Smooth muscle cell (in vitro differentiated cells): Measurements from ENCODE around the gene FAU. TPM values are rescaled to one million over a fixed set of nuclear protein-coding genes. Genes with fewer than 3 reads are reported as not detected.
A peak's percentile ranks its signal among the peaks of the same experiment; 100 is the strongest.

Experiments
- DNase-seq: peaks from one replicate; lab custom pipeline; 2025; ENCODE audit not compliant: unreplicated experiment; lab: John Stamatoyannopoulos, UW
- H2AFZ ChIP-seq: fragments of 200-600 bp; sonication (generic); 2 replicates; pipeline ENCODE4 v1.6.0; 2016; ENCODE audit warnings: antibody characterized with exemption, low read depth, mild to moderate bottlenecking
- H3F3A ChIP-seq: fragments of 200-600 bp; sonication (generic); 2 replicates; pipeline ENCODE4 v1.6.0; 2017; ENCODE audit warnings: antibody characterized with exemption, low read depth
- H3K27ac ChIP-seq: fragments of 200-600 bp; sonication (generic); 2 replicates; pipeline ENCODE4 v1.5.1; 2016; ENCODE audit warnings: low read depth, mild to moderate bottlenecking
- H3K27me3 ChIP-seq: fragments of 200-600 bp; sonication (generic); 2 replicates; pipeline ENCODE4 v1.6.1; 2016; ENCODE audit warnings: low read depth, mild to moderate bottlenecking
- H3K36me3 ChIP-seq: fragments of 200-600 bp; sonication (generic); 2 replicates; pipeline ENCODE4 v1.5.1; 2016; ENCODE audit warnings: low read depth
- H3K4me1 ChIP-seq: fragments of 200-600 bp; sonication (generic); 2 replicates; pipeline ENCODE4 v1.5.1; 2016; ENCODE audit warnings: low read depth
- H3K4me2 ChIP-seq: fragments of 200-600 bp; sonication (generic); 2 replicates; pipeline ENCODE4 v1.6.0; 2016; ENCODE audit warnings: mild to moderate bottlenecking
- H3K4me3 ChIP-seq: fragments of 200-600 bp; sonication (generic); 2 replicates; pipeline ENCODE4 v1.5.1; 2016; ENCODE audit warnings: mild to moderate bottlenecking
- H3K79me2 ChIP-seq: fragments of 200-600 bp; sonication (generic); 2 replicates; pipeline ENCODE4 v1.6.0; 2016; ENCODE audit warnings: low read depth, mild to moderate bottlenecking
- H3K9ac ChIP-seq: fragments of 200-600 bp; sonication (generic); 2 replicates; pipeline ENCODE4 v1.6.0; 2016; ENCODE audit warnings: low read depth
- H3K9me3 ChIP-seq: fragments of 200-600 bp; sonication (generic); replicated peaks from 2 replicates; pipeline ENCODE4 v1.5.1; 2016; ENCODE audit warnings: low read depth
- H4K20me1 ChIP-seq: fragments of 200-600 bp; sonication (generic); 2 replicates; pipeline ENCODE4 v1.6.0; 2016; ENCODE audit warnings: low read depth
- WGBS: methylation state at CpG from one replicate; pipeline ENCODE4 v1.1.7; 2016; ENCODE audit warnings: low lambda C conversion rate; 5-methylcytosine and 5-hydroxymethylcytosine counted together
- polyA plus RNA-seq: library from polyadenylated mRNA; unstranded; fragments of >200 nt; fragmentation: Nextera tagmentation; extraction: Ambion mirVana; gene quantifications from 2 replicates; pipeline ENCODE4 v1.2.1, GENCODE V29; 2016
- total RNA-seq: library from RNA; depleted of rRNA; stranded (reverse); fragments of >200 nt; gene quantifications from 2 replicates; pipeline ENCODE4 v1.2.3, GENCODE V29; 2014
- TF ChIP-seq, protein P1 (sequence below): fragments of 200-600 bp; sonication (generic); IDR thresholded peaks from 2 replicates; pipeline ENCODE4 v1.5.1; 2017; ENCODE audit warnings: borderline replicate concordance, mild to moderate bottlenecking, antibody characterized with exemption; ENCODE audit not compliant: insufficient read depth, poor library complexity, severe bottlenecking

Gene FAU
- 373 and 509 TPM in 2 replicates for total RNA-seq
- 537 and 578 TPM in 2 replicates for polyA plus RNA-seq

DNA sequence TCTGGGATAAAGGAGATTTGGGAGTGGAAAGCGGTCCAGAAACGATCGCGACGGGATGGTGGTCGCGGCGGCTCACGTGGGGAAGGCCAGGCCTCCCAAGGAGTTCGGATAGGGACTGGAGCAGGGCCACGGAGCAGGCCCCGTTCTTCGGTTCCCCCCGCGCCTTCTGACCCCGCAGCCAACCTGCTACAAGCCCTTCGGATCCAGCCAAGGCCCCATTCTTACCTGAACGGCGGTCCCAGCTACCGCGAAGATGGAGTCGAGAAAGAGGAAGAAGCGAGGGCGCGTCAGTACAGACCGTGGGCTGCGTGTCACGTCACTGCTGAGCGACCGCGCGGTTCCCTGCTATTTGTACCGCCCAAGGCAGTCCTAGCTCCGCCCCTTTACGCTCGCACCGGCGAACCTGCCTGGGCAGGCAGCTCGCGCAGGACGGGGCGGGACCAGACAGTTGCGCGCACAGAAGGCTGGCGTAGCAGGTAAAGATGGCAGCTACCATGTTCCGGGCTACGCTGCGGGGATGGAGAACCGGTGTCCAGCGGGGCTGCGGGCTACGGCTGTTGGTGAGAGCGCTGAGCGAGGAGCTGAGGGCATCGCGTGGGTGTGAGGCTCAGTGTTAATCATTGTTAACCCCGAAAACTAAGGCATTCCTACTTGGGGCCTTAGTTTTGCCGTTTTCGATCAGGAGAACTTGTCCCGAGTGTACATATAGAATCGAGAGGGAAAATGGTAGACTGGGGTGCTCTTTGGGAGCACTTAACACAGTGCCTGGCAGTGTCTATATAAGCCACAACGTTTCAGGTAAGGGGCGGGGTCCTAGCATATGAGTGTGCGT, at the start of gene FAU, which contains the start of gene MRPL49:
Gene FAU (minus strand): TSS at position 270 of the 832 bp plus-strand sequence. CDS start 321 bp downstream, outside the sequence.
Gene MRPL49 (plus strand): TSS at position 457 of the 832 bp plus-strand sequence. CDS start 26 bp downstream, at position 483.
- DNase-seq = peak; percentile 78
- TF ChIP-seq, protein P1, sequence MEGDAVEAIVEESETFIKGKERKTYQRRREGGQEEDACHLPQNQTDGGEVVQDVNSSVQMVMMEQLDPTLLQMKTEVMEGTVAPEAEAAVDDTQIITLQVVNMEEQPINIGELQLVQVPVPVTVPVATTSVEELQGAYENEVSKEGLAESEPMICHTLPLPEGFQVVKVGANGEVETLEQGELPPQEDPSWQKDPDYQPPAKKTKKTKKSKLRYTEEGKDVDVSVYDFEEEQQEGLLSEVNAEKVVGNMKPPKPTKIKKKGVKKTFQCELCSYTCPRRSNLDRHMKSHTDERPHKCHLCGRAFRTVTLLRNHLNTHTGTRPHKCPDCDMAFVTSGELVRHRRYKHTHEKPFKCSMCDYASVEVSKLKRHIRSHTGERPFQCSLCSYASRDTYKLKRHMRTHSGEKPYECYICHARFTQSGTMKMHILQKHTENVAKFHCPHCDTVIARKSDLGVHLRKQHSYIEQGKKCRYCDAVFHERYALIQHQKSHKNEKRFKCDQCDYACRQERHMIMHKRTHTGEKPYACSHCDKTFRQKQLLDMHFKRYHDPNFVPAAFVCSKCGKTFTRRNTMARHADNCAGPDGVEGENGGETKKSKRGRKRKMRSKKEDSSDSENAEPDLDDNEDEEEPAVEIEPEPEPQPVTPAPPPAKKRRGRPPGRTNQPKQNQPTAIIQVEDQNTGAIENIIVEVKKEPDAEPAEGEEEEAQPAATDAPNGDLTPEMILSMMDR = no peak
- H3K4me3 ChIP-seq = peak within 1 kb of the TSS; percentile 66
- peaks cover 46% of the 10 kb centered on the region for H3K79me2 ChIP-seq
- peak within 1 kb of the TSS; percentile 89 for H3K27ac ChIP-seq
- WGBS = 1% methylated on average over 61 of the region's 64 CpGs
- peak within 1 kb of the TSS; percentile 94 for H3K4me2 ChIP-seq
- no peaks in the 10 kb centered on the region for H4K20me1 ChIP-seq
- H3K27me3 ChIP-seq = no peaks in the 10 kb centered on the region
- H3K9me3 ChIP-seq = no peaks in the 10 kb centered on the region
- peaks cover 11% of the 10 kb centered on the region for H3K4me1 ChIP-seq
- H2AFZ ChIP-seq = peak within 1 kb of the TSS; percentile 26
- H3K36me3 ChIP-seq = no peaks in the 10 kb centered on the region
- H3K9ac ChIP-seq = peak within 1 kb of the TSS; percentile 96
- peaks cover 30% of the 10 kb centered on the region for H3F3A ChIP-seq

DNA sequence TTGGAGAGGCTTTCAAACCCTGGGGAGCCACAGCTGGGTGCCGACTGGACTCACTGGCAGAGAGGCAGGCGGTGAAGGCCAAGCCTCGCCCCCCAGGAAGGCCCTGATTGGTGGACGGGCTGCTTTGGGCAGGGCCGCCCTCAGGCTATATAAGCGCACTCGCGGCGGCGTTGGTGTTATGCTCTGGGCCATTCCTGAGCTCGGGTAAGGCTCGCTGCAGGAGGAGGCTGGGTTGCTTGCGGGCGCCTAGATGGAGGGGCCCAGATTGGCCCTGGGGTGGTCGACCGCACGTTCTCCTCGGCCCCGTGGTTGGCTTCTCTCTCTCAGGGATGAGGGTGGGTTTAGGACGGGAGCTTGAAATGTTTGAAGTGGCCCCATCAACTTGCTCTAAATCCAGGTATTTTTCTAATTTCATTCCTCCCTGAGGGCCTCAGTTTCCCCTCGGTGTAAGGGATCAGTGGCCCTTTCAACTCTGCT, 48.2 kb upstream of the FAU start, which contains the start of gene SPDYC:
Gene SPDYC (plus strand): TSS at position 176 of the 477 bp plus-strand sequence. CDS start 1,125 bp downstream, outside the sequence.
- no peak for DNase-seq
- Histone ChIP-seq H2AFZ (peak within 1 kb of the TSS; percentile 81), H3K36me3 (no peaks in the 10 kb centered on the region), H3K4me1 (no peaks in the 10 kb centered on the region), H3K27ac (peak within 1 kb of the TSS; percentile 82), H3K4me3 (no peak within 1 kb of the TSS), H4K20me1 (no peaks in the 10 kb centered on the region), H3K4me2 (no peak within 1 kb of the TSS), H3K9ac (peak within 1 kb of the TSS; percentile 44), H3K79me2 (no peaks in the 10 kb centered on the region), H3K27me3 (no peaks in the 10 kb centered on the region), H3K9me3 (no peaks in the 10 kb centered on the region), H3F3A (no peaks in the 10 kb centered on the region)
- TF ChIP-seq, protein P1 = no peak
- 88% methylated on average over 21 of the region's 21 CpGs for WGBS

DNA sequence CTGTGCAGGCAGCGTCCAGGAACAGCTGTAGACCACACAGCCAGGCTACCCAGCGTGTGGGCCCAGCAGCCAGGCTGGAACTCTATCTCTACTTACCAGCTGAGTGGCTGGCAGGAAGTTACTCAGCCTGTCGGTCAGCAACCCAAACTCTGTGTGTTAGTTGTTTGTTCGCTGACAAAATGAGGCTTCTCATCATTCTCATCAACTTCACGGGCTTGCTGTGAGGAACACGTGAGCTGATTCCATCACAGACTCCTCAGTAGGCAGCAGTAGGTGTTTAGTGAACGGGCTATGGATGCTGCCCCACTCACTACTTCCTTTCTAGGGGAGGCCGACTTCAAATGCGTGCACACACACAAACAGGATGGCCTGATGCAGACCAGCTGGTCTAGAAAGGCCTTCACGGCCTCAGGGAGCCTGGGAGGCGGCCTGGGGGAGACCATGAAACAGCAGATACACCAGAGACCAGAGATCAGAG, 47.3 kb upstream of the FAU start:
- TF ChIP-seq, protein P1 = no peak
- no peak for DNase-seq
- Histone ChIP-seq H3K4me1 (no peaks in the 10 kb centered on the region), H2AFZ (peak overlapping the region; percentile 81), H4K20me1 (no peaks in the 10 kb centered on the region), H3K4me2 (no peak overlapping the region), H3K27ac (peak overlapping the region; percentile 82), H3K36me3 (no peaks in the 10 kb centered on the region), H3K4me3 (no peak overlapping the region), H3K27me3 (no peaks in the 10 kb centered on the region), H3K79me2 (no peaks in the 10 kb centered on the region), H3K9me3 (no peaks in the 10 kb centered on the region), H3F3A (no peaks in the 10 kb centered on the region), H3K9ac (peak overlapping the region; percentile 44)
- WGBS = 36% methylated on average over 11 of the region's 11 CpGs
